GM18867 (cell line): Measurements from ENCODE around the gene ZNF382.
"Not testable (repeated sequence)": the region's sequence is repeated elsewhere in the genome, so short reads cannot be mapped to it uniquely, and the experiment has no call there.

ENCODE experiments used
- ATAC-seq: cut with Tn5 transposase; IDR thresholded peaks from one replicate; pipeline ENCODE4 v1.9.1; 2021; ENCODE audit warnings: mild to moderate bottlenecking, moderate library complexity; ENCODE audit not compliant: unreplicated experiment

Gene ZNF382

GRCh38 chr19:36605101-36605876 lies at the start of gene ZNF382:
ZNF382 (plus strand) TSS chr19:36605313; CDS start chr19:36609915, 4,602 bp downstream.
- peak; percentile 59 for ATAC-seq

GRCh38 chr19:36564391-36564790 lies 40.7 kb upstream of the ZNF382 start:
- no peak for ATAC-seq

- no peak for ATAC-seq
These were observed 32.5 kb upstream of the ZNF382 start for GRCh38 chr19:36572593-36573019.

- ATAC-seq: peak; percentile 91
These were observed 31.9 kb upstream of the ZNF382 start, which contains the start of gene ZNF529 for GRCh38 chr19:36573020-36573894. ZNF529 (minus strand) TSS chr19:36573292; CDS start chr19:36572346, 946 bp downstream.

- ATAC-seq: no peak
These were observed 31.0 kb upstream of the ZNF382 start for GRCh38 chr19:36573895-36574720.

- ATAC-seq: no peak
These were observed 30.4 kb upstream of the ZNF382 start for GRCh38 chr19:36574741-36575140.

GRCh38 chr19:36577271-36577996 lies 27.7 kb upstream of the ZNF382 start:
- ATAC-seq: no peak

- ATAC-seq: no peak
These were observed 25.9 kb upstream of the ZNF382 start for GRCh38 chr19:36579255-36579654.

GRCh38 chr19:36602681-36603080 lies 2.4 kb upstream of the ZNF382 start:
- ATAC-seq: not testable (repeated sequence)

- ATAC-seq: peak; percentile 77
These were observed 435 bp upstream of the ZNF382 start for GRCh38 chr19:36604656-36605100.

GRCh38 chr19:36605877-36606478 lies 865 bp downstream of the ZNF382 start:
- ATAC-seq: peak; percentile 18

GRCh38 chr19:36627057-36627456 lies 21.9 kb downstream of the ZNF382 start:
- ATAC-seq: no peak

- no peak for ATAC-seq
These were observed 30.2 kb downstream of the ZNF382 start for GRCh38 chr19:36635342-36635741.

GRCh38 chr19:36638862-36639510 lies 33.9 kb downstream of the ZNF382 start:
- ATAC-seq: no peak

GRCh38 chr19:36646746-36647145 lies 41.6 kb downstream of the ZNF382 start:
- ATAC-seq: no peak

GRCh38 chr19:36652958-36653357 lies 47.8 kb downstream of the ZNF382 start:
- no peak for ATAC-seq

- ATAC-seq: no peak
These were observed 60.7 kb downstream of the ZNF382 start for GRCh38 chr19:36665832-36666231.

- no peak for ATAC-seq
These were observed 63.5 kb downstream of the ZNF382 start for GRCh38 chr19:36668646-36669045.

GRCh38 chr19:36672368-36672767 lies 67.3 kb downstream of the ZNF382 start:
- ATAC-seq: no peak
